IMR-90 (cell line): ENCODE results near the gene ZMIZ1. TPM values are rescaled to one million over a fixed set of nuclear protein-coding genes. Genes with fewer than 3 reads are reported as not detected.

ENCODE experiments used
- ATAC-seq: fragments of 200-7000 bp; cut with Tn5 transposase; 2 replicates; pipeline ENCODE4 v1.9.1; 2020; ENCODE audit warnings: low read depth, mild to moderate bottlenecking, moderate library complexity
- BruUV-seq: library from RNA; stranded (reverse); fragments of 400-500 nt; replicated peaks from 2 replicates; lab custom pipeline; 2021; lab: Mats Ljungman, UMichigan
- CTCF ChIA-PET: fragments of 300-600 bp; formaldehyde crosslinking; extraction: SDS; loops from one replicate; lab custom pipeline; 2021; ENCODE audit warnings: antibody characterized with exemption; lab: Yijun Ruan, JAX
- POLR2A ChIA-PET: fragments of 300-600 bp; sonication (Branson Sonifier 250); formaldehyde crosslinking; loops from one replicate; lab custom pipeline; 2022; ENCODE audit warnings: antibody characterized with exemption; ENCODE audit not compliant: unreplicated experiment; lab: Charles Lee
- DNase-seq: peaks from one replicate; pipeline ENCODE4 v3.0.0; 2013
- H2AFZ ChIP-seq: replicated peaks from 2 replicates; pipeline ENCODE3; 2013; ENCODE audit warnings: low read length, mild to moderate bottlenecking; ENCODE audit not compliant: poor library complexity
- H2AK5ac ChIP-seq: 2 replicates; pipeline ENCODE4 v1.6.1; 2013; ENCODE audit warnings: low read depth, low read length, inconsistent platforms
- H2AK9ac ChIP-seq: replicated peaks from 2 replicates; pipeline ENCODE3; 2013; ENCODE audit warnings: mild to moderate bottlenecking, low read depth, low read length, moderate library complexity; ENCODE audit not compliant: poor library complexity
- H2BK120ac ChIP-seq: 2 replicates; pipeline ENCODE4 v1.6.1; 2013; ENCODE audit warnings: low read depth, low read length, inconsistent platforms
- H2BK15ac ChIP-seq: 3 replicates; pipeline ENCODE4 v1.6.1; 2013; ENCODE audit warnings: low read depth, low read length, inconsistent platforms
- H2BK20ac ChIP-seq: 2 replicates; pipeline ENCODE4 v1.6.1; 2013; ENCODE audit warnings: low read depth, mild to moderate bottlenecking, inconsistent platforms, low read length, moderate library complexity
- H2BK5ac ChIP-seq: 2 replicates; pipeline ENCODE4 v1.6.1; 2013; ENCODE audit warnings: mild to moderate bottlenecking, low read depth, low read length, inconsistent platforms; ENCODE audit not compliant: poor library complexity, severe bottlenecking
- H3K14ac ChIP-seq: replicated peaks from 2 replicates; pipeline ENCODE4 v1.6.1; 2013; ENCODE audit warnings: low read depth, low read length, inconsistent platforms
- H3K18ac ChIP-seq: 2 replicates; pipeline ENCODE4 v1.6.1; 2013; ENCODE audit warnings: low read depth, low read length, control low read depth
- H3K23ac ChIP-seq: 2 replicates; pipeline ENCODE4 v1.6.1; 2013; ENCODE audit warnings: low read depth, low read length, inconsistent platforms
- H3K27ac ChIP-seq: 2 replicates; pipeline ENCODE4 v1.5.1; 2013; ENCODE audit warnings: mild to moderate bottlenecking, control low read depth, low read length; ENCODE audit not compliant: insufficient read depth
- H3K27me3 ChIP-seq: 2 replicates; pipeline ENCODE4 v1.6.1; 2013; ENCODE audit warnings: low read length; ENCODE audit not compliant: control insufficient read depth, insufficient read depth
- H3K36me3 ChIP-seq: 2 replicates; pipeline ENCODE4 v1.6.1; 2013; ENCODE audit warnings: low read length, mixed read lengths; ENCODE audit not compliant: control insufficient read depth, insufficient read depth
- H3K4ac ChIP-seq: 2 replicates; pipeline ENCODE4 v1.6.1; 2013; ENCODE audit warnings: low read depth, low read length, inconsistent platforms
- H3K4me1 ChIP-seq: 2 replicates; pipeline ENCODE4 v1.6.1; 2013; ENCODE audit warnings: low read length, mixed read lengths; ENCODE audit not compliant: control insufficient read depth, insufficient read depth
- H3K4me2 ChIP-seq: 2 replicates; pipeline ENCODE4 v1.6.1; 2013; ENCODE audit warnings: low read depth, mild to moderate bottlenecking, control low read depth, low read length, moderate library complexity
- H3K4me3 ChIP-seq: 2 replicates; pipeline ENCODE4 v1.5.1; 2013; ENCODE audit warnings: low read depth, mild to moderate bottlenecking, control low read depth, low read length, moderate library complexity; ENCODE audit not compliant: insufficient read depth
- H3K56ac ChIP-seq: 2 replicates; pipeline ENCODE4 v1.6.1; 2013; ENCODE audit warnings: low read length, inconsistent platforms; ENCODE audit not compliant: insufficient read depth; ENCODE audit errors: extremely low read depth
- H3K79me1 ChIP-seq, 2 experiments: 2 replicates each; pipeline ENCODE4 v1.6.1; 2013; ENCODE audit warnings: low read length in 2 of 2, inconsistent platforms in 1 of 2, low read depth in 1 of 2
- H3K9ac ChIP-seq: 2 replicates; pipeline ENCODE4 v1.6.1; 2013; ENCODE audit warnings: low read depth, low read length, control low read depth
- H3K9me1 ChIP-seq: 2 replicates; pipeline ENCODE4 v1.6.1; 2013; ENCODE audit warnings: low read length, inconsistent platforms; ENCODE audit not compliant: insufficient read depth
- H3K9me3 ChIP-seq: 2 replicates; pipeline ENCODE4 v1.6.1; 2013; ENCODE audit warnings: low read length; ENCODE audit not compliant: control insufficient read depth, insufficient read depth
- H4K20me1 ChIP-seq: 2 replicates; pipeline ENCODE4 v1.6.1; 2013; ENCODE audit warnings: low read length, inconsistent platforms; ENCODE audit not compliant: insufficient read depth
- H4K5ac ChIP-seq: 2 replicates; pipeline ENCODE4 v1.6.1; 2013; ENCODE audit warnings: mild to moderate bottlenecking, low read depth, low read length, control low read depth
- H4K8ac ChIP-seq, 2 experiments: 2 replicates each; pipeline ENCODE4 v1.6.1; 2013; ENCODE audit warnings: low read depth in 2 of 2, low read length in 2 of 2, control low read depth in 1 of 2, inconsistent platforms in 1 of 2
- H4K91ac ChIP-seq: 2 replicates; pipeline ENCODE4 v1.6.1; 2013; ENCODE audit warnings: low read depth, low read length, inconsistent platforms; ENCODE audit not compliant: insufficient read depth
- MAZ ChIP-seq: IDR thresholded peaks from 2 replicates; pipeline ENCODE4 v1.6.1; 2012; ENCODE audit warnings: low read depth, mild to moderate bottlenecking, low read length, improper control_type of control experiment, moderate library complexity, borderline replicate concordance
- NFE2L2 ChIP-seq: fragments of 150-350 bp; IDR thresholded peaks from 2 replicates; pipeline ENCODE4 v1.6.1; 2016; ENCODE audit warnings: low read depth, mild to moderate bottlenecking, low read length
- WGBS, 2 experiments: methylation state at CpG; one replicate each; pipeline versions ENCODE4 v1.1.5 to v1.1.7; 2013; ENCODE audit warnings: missing lambda C conversion rate in 2 of 2; ENCODE audit not compliant: insufficient read length in 1 of 2; ENCODE audit errors: extremely low coverage in 2 of 2; 5-methylcytosine and 5-hydroxymethylcytosine counted together
- dilution Hi-C: fragments of 300-500 bp; cut with HindIII; formaldehyde crosslinking; loops from one replicate; pipeline ENCODE4 v1.14.3; 2018; ENCODE audit warnings: low sequenced_read_pairs; ENCODE audit not compliant: unreplicated experiment
- in situ Hi-C: fragments of 300-500 bp; cut with MboI; formaldehyde crosslinking; loops from 3 replicates; pipeline ENCODE4 v1.14.3; 2019; ENCODE audit warnings: low sequenced_read_pairs, inconsistent platforms, mixed read lengths
- intact Hi-C: fragments of 100-400 bp; cut with micrococcal nuclease; formaldehyde crosslinking; loops from 2 replicates; pipeline ENCODE4 v1.10.0; 2022
- polyA plus RNA-seq, 3 experiments: library from polyadenylated mRNA; depleted of rRNA; stranded (reverse); fragments of >200 nt; gene quantifications; 2 replicates each; pipeline ENCODE4 v1.2.3, GENCODE V29; 2012; ENCODE audit warnings: low replicate concordance in 1 of 3
- total RNA-seq: library from RNA; depleted of rRNA; stranded (reverse); fragments of >200 nt; gene quantifications from 2 replicates; pipeline ENCODE4 v1.2.3, GENCODE V29; 2012
- TF ChIP-seq, protein P1 (sequence below): fragments of 150-350 bp; IDR thresholded peaks from 2 replicates; pipeline ENCODE4 v1.6.1; 2016; ENCODE audit warnings: low read depth, mild to moderate bottlenecking, low read length, moderate library complexity, borderline replicate concordance

ZMIZ1 gene
- total and polyA plus RNA-seq, 2 of the 4 experiments (the other 2 are of a cell fraction): 6.6 to 48.7 TPM

DNA sequence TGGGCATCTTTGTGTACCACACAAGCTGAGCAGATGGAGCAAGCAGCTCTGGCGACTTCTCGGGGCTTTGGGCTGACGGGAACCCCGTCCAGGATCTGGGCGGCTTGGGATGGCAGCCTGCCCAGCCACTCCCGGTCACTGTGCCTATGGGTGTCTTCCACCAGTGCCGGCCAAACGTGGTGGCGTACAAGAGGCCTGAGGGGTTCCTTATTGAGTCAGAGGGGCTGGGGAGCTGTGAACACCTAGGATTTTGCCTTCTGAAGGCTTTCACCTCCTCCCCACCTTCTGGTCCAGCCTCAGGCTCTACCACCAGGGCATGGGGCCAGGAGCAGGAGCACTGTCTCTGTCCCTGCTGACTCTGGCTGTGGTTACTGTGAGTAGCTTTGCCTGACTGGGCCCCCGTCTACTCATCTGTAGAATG, 206.7 kb downstream of the ZMIZ1 start:
- BruUV-seq: no TSS peak
- no peak overlapping the region; the same call in 1 of the 2 replicates for H4K91ac ChIP-seq
- H2BK20ac ChIP-seq: no peak overlapping the region
- ChIA-PET POLR2A (no interaction called here), CTCF (no interaction called here)
- no peak overlapping the region for H3K18ac ChIP-seq
- no peak overlapping the region for H3K4me2 ChIP-seq
- peak overlapping the region; percentile 7 for H2AK9ac ChIP-seq
- intact Hi-C loops: no loop called here
- peaks cover 82% of the 10 kb centered on the region for H4K20me1 ChIP-seq
- no peak overlapping the region for H3K4me3 ChIP-seq
- DNase-seq (no peak), ATAC-seq (no peak)
- H2BK120ac ChIP-seq: no peak overlapping the region
- no peaks in the 10 kb centered on the region for H3K27me3 ChIP-seq
- 0 out of 2 replicates have a peak overlapping the region, but pooled peaks have one; percentile 31 for H3K23ac ChIP-seq
- no peak overlapping the region for H2BK5ac ChIP-seq
- no peak overlapping the region for H3K9ac ChIP-seq
- H3K56ac ChIP-seq: no peak overlapping the region
- peak overlapping the region; percentile 26 for H2AFZ ChIP-seq
- 0 out of 2 replicates have a peak overlapping the region, but pooled peaks have one; percentile 0 for H3K4ac ChIP-seq
- no peaks in the 10 kb centered on the region for H3K9me3 ChIP-seq
- no peak overlapping the region for H3K27ac ChIP-seq
- in situ Hi-C loops: no loop called here
- dilution Hi-C loops: no loop called here
- TF ChIP-seq, protein P1, sequence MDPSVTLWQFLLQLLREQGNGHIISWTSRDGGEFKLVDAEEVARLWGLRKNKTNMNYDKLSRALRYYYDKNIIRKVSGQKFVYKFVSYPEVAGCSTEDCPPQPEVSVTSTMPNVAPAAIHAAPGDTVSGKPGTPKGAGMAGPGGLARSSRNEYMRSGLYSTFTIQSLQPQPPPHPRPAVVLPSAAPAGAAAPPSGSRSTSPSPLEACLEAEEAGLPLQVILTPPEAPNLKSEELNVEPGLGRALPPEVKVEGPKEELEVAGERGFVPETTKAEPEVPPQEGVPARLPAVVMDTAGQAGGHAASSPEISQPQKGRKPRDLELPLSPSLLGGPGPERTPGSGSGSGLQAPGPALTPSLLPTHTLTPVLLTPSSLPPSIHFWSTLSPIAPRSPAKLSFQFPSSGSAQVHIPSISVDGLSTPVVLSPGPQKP: no peak
- TF ChIP-seq MAZ (no peak), NFE2L2 (no peak)
- peaks cover 40% of the 10 kb centered on the region for H3K9me1 ChIP-seq
- 56% methylated on average over 3 of the region's 10 CpGs; no CpG with 5 or more reads in 1 of the 2 experiments for WGBS, 2 experiments
- peaks cover 42% of the 10 kb centered on the region for H3K36me3 ChIP-seq
- H3K79me1 ChIP-seq: peaks cover 56 to 85% of the 10 kb centered on the region in 2 experiments
- peaks cover 24% of the 10 kb centered on the region for H3K4me1 ChIP-seq
- H3K14ac ChIP-seq: no peak overlapping the region
- no peak overlapping the region for H4K8ac ChIP-seq
- no peak overlapping the region for H2BK15ac ChIP-seq
- H4K5ac ChIP-seq: no peak overlapping the region
- no peak overlapping the region for H2AK5ac ChIP-seq
